Measurements from ENCODE around the gene NR1D2. TPM values are rescaled to one million over a fixed set of nuclear protein-coding genes. Genes with fewer than 3 reads are reported as not detected.

The NR1D2 gene
- total and polyA plus RNA-seq, 2 experiments from 2014 or later: 6.6 to 20.7 TPM

DNA sequence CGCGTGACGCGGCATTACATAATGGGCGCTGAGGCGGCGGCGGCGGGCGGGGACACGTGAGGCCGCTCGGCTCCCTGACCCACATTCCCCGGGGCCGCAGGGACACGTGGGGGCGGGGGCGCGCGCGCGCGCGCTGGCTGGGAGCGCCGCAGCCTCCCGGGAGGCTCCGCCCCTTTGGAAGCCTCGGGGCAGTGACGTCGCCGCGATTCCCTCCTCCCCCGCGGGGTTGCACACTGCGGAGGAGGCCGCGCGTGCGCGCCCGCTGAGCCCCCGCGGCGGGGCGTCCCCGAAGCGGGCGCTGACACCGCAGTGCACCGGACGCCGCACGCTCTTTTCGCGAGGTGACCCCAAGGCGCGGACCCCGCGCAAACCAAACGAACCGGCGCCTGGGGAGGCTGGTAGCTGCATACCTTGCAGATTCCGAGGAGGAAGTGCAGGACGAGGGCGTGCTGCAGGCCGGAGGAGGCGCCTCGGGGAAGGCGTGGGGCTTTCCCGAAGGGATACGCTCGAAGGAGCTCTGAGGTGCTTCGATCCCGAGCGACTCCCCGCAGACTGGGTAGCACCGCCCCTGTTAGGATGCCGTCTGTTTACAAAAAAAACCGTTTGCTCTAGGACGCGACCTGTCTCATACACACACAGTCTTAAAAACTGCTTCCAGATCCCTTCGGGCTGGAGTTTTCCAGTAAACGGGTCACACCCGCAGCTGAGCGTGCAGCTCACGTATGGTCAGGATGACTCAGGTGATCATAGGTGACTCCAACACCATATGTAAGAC, 1.0 kb downstream of the NR1D2 start:
- no peaks in the 10 kb centered on the region for H3K9me3 Mint-ChIP-seq
- no peaks in the 10 kb centered on the region for H3K36me3 ChIP-seq (ENCODE audit: insufficient read depth)
- H3K4me1 ChIP-seq (ENCODE audit: insufficient read depth): peaks cover 25% of the 10 kb centered on the region
- H3K4me3 Mint-ChIP-seq: peak overlapping the region; percentile 69
- TF ChIP-seq, protein P1, sequence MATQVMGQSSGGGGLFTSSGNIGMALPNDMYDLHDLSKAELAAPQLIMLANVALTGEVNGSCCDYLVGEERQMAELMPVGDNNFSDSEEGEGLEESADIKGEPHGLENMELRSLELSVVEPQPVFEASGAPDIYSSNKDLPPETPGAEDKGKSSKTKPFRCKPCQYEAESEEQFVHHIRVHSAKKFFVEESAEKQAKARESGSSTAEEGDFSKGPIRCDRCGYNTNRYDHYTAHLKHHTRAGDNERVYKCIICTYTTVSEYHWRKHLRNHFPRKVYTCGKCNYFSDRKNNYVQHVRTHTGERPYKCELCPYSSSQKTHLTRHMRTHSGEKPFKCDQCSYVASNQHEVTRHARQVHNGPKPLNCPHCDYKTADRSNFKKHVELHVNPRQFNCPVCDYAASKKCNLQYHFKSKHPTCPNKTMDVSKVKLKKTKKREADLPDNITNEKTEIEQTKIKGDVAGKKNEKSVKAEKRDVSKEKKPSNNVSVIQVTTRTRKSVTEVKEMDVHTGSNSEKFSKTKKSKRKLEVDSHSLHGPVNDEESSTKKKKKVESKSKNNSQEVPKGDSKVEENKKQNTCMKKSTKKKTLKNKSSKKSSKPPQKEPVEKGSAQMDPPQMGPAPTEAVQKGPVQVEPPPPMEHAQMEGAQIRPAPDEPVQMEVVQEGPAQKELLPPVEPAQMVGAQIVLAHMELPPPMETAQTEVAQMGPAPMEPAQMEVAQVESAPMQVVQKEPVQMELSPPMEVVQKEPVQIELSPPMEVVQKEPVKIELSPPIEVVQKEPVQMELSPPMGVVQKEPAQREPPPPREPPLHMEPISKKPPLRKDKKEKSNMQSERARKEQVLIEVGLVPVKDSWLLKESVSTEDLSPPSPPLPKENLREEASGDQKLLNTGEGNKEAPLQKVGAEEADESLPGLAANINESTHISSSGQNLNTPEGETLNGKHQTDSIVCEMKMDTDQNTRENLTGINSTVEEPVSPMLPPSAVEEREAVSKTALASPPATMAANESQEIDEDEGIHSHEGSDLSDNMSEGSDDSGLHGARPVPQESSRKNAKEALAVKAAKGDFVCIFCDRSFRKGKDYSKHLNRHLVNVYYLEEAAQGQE (IDR thresholded peaks at IDR 0.05; ENCODE audit: unreplicated experiment): no peak
- TF ChIP-seq POLR2AphosphoS5 (IDR thresholded peaks at IDR 0.05; ENCODE audit: low read depth) (peak; percentile 62; the same call in 1 of the 2 replicates), ZNF114 (CRISPR knock-in tag; IDR thresholded peaks at IDR 0.05) (no peak), CREB1 (CRISPR knock-in tag; IDR thresholded peaks at IDR 0.05; ENCODE audit: low read depth) (peak; percentile 92), EZH2 (IDR thresholded peaks at IDR 0.05; ENCODE audit: low read depth, unreplicated experiment) (no peak)
- TF ChIP-seq, protein P2, sequence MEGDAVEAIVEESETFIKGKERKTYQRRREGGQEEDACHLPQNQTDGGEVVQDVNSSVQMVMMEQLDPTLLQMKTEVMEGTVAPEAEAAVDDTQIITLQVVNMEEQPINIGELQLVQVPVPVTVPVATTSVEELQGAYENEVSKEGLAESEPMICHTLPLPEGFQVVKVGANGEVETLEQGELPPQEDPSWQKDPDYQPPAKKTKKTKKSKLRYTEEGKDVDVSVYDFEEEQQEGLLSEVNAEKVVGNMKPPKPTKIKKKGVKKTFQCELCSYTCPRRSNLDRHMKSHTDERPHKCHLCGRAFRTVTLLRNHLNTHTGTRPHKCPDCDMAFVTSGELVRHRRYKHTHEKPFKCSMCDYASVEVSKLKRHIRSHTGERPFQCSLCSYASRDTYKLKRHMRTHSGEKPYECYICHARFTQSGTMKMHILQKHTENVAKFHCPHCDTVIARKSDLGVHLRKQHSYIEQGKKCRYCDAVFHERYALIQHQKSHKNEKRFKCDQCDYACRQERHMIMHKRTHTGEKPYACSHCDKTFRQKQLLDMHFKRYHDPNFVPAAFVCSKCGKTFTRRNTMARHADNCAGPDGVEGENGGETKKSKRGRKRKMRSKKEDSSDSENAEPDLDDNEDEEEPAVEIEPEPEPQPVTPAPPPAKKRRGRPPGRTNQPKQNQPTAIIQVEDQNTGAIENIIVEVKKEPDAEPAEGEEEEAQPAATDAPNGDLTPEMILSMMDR (conservative IDR thresholded peaks at IDR 0.05; ENCODE audit: low read depth in 2 of 2): no peak
- TF ChIP-seq, protein P3, sequence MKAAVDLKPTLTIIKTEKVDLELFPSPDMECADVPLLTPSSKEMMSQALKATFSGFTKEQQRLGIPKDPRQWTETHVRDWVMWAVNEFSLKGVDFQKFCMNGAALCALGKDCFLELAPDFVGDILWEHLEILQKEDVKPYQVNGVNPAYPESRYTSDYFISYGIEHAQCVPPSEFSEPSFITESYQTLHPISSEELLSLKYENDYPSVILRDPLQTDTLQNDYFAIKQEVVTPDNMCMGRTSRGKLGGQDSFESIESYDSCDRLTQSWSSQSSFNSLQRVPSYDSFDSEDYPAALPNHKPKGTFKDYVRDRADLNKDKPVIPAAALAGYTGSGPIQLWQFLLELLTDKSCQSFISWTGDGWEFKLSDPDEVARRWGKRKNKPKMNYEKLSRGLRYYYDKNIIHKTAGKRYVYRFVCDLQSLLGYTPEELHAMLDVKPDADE (IDR thresholded peaks at IDR 0.05): 0 out of 2 replicates have a peak, but pooled peaks have one; percentile 12
- DNase-seq (ENCODE audit: low spot score) (peak; percentile 97), ATAC-seq (peak; percentile 68)
- peak overlapping the region; percentile 99 for H3K4me3 ChIP-seq
- H3F3A ChIP-seq (replicated peaks; ENCODE audit: low read depth): 0 out of 2 replicates have a peak, but pooled peaks cover 3% of the 10 kb centered on the region
- H3K4me2 ChIP-seq: peak overlapping the region; percentile 81
- peaks cover 47% of the 10 kb centered on the region for H3K79me2 ChIP-seq (replicated peaks; ENCODE audit: insufficient read depth)
- H2AFZ ChIP-seq: no peak overlapping the region
- no peaks in the 10 kb centered on the region for H4K20me1 ChIP-seq (replicated peaks; ENCODE audit: insufficient read depth)
- peaks cover 9% of the 10 kb centered on the region; the same call in 1 of the 2 replicates for H3K27me3 ChIP-seq (ENCODE audit: insufficient read depth)
- no peaks in the 10 kb centered on the region for H3K9me2 ChIP-seq (ENCODE audit: insufficient read depth)
- H3K27ac Mint-ChIP-seq: peak overlapping the region; percentile 94
- peaks cover 5% of the 10 kb centered on the region for H3K36me3 Mint-ChIP-seq (ENCODE audit: low read depth)
- H3K27ac ChIP-seq (ENCODE audit: low read depth): peak overlapping the region; percentile 93
- H3K4me1 Mint-ChIP-seq: peaks cover 31% of the 10 kb centered on the region
- peaks cover 6% of the 10 kb centered on the region for H3K27me3 Mint-ChIP-seq (ENCODE audit: insufficient read depth, low read depth, poor library complexity)
